ENCODE data around the gene GALNTL6.

The GALNTL6 gene

GRCh38 chr4:172750910-172751309, 937.7 kb downstream of the GALNTL6 start:
- Histone ChIP-seq H3K27me3 (replicated peaks; ENCODE audit: control insufficient read depth, insufficient read depth, low read length) (no peaks in the 10 kb centered on the region; the same call in 1 of the 2 replicates), H3K36me3 (ENCODE audit: control insufficient read depth, insufficient read depth, low read length) (no peaks in the 10 kb centered on the region), H3K4me3 (replicated peaks; ENCODE audit: low read depth, low read length) (no peak overlapping the region)
- TF ChIP-seq, protein P1, sequence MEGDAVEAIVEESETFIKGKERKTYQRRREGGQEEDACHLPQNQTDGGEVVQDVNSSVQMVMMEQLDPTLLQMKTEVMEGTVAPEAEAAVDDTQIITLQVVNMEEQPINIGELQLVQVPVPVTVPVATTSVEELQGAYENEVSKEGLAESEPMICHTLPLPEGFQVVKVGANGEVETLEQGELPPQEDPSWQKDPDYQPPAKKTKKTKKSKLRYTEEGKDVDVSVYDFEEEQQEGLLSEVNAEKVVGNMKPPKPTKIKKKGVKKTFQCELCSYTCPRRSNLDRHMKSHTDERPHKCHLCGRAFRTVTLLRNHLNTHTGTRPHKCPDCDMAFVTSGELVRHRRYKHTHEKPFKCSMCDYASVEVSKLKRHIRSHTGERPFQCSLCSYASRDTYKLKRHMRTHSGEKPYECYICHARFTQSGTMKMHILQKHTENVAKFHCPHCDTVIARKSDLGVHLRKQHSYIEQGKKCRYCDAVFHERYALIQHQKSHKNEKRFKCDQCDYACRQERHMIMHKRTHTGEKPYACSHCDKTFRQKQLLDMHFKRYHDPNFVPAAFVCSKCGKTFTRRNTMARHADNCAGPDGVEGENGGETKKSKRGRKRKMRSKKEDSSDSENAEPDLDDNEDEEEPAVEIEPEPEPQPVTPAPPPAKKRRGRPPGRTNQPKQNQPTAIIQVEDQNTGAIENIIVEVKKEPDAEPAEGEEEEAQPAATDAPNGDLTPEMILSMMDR (IDR thresholded peaks at IDR 0.05; ENCODE audit: insufficient read depth, low read length, poor library complexity, severe bottlenecking): no peak
- DNase-seq (ENCODE audit: extremely low read depth, insufficient read length): peak; percentile 44

- H3K27me3 ChIP-seq (replicated peaks; ENCODE audit: control insufficient read depth, insufficient read depth, low read length): no peaks in the 10 kb centered on the region; the same call in 1 of the 2 replicates
Measured at GRCh38 chr4:172751550-172751949, 938.3 kb downstream of the GALNTL6 start.

DNA sequence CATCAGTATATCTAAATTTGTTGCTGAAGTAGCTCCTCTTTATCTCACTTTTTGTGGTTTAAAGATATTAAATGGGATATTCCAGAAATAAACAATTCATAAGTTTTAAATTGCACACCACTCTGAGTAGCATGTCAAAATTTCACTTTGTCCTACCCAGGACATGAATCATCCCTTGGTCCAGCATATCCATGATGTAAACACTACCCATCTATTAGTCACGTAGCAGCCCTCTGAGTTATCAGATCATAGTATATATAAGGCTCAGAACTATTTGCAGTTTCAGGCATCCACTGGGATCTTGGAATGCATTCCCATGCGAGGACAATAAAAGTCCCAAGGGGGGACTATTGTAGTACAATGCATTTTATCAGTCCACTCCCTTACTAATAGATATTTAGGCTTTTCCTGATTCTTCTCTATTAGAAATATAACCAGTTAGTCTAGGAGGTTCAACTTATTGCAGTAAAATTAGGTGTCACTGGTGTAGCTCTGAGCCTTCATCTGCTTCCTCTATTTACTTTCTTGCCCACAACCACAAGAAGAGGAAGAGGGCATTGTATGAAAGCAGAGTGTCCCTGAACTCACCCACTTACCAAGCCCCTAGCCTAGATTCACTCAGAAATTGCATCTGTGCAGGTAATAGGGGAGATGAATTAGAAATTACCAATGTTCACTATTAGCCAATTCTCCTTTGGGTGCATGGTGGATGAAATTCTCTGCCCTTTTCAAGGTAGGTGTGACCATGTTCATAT, 945.6 kb downstream of the GALNTL6 start:
- no peaks in the 10 kb centered on the region for H3K36me3 ChIP-seq (ENCODE audit: control insufficient read depth, insufficient read depth, low read length)
- no peak for DNase-seq (ENCODE audit: extremely low read depth, insufficient read length)
- H3K4me3 ChIP-seq (replicated peaks; ENCODE audit: low read depth, low read length): no peak overlapping the region
- no peaks in the 10 kb centered on the region for H3K27me3 ChIP-seq (replicated peaks; ENCODE audit: control insufficient read depth, insufficient read depth, low read length)
- TF ChIP-seq, protein P1 (IDR thresholded peaks at IDR 0.05; ENCODE audit: insufficient read depth, low read length, poor library complexity, severe bottlenecking): no peak

More at GRCh38 chr4:172751550-172751949, 938.3 kb downstream of the GALNTL6 start:
- no peak for DNase-seq (ENCODE audit: extremely low read depth, insufficient read length)
- Histone ChIP-seq H3K36me3 (ENCODE audit: control insufficient read depth, insufficient read depth, low read length) (no peaks in the 10 kb centered on the region), H3K4me3 (replicated peaks; ENCODE audit: low read depth, low read length) (no peak overlapping the region)
- TF ChIP-seq, protein P1 (IDR thresholded peaks at IDR 0.05; ENCODE audit: insufficient read depth, low read length, poor library complexity, severe bottlenecking): no peak

DNA sequence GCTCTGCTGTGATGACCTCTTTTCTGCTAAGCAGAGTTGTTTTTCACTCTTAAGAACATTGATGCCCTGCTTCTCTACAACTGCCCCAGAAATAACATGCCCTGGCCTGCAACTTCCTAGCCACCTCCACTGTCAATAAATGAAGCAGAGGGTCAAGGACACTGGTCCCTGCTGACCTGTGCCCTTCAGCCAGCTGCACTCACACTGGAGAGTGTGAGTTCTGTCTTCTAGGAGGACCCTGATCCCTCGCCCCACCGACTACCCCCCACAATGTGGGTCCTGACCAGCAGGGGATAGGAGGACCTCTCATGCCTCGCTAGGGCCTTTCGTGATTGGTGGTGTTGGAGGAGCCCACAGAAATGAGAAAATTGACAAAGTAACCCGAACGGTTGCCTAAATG, 947.3 kb downstream of the GALNTL6 start:
- Histone ChIP-seq H3K27me3 (replicated peaks; ENCODE audit: control insufficient read depth, insufficient read depth, low read length) (no peaks in the 10 kb centered on the region), H3K36me3 (ENCODE audit: control insufficient read depth, insufficient read depth, low read length) (no peaks in the 10 kb centered on the region), H3K4me3 (replicated peaks; ENCODE audit: low read depth, low read length) (no peak overlapping the region)
- DNase-seq (ENCODE audit: extremely low read depth, insufficient read length): no peak
- TF ChIP-seq, protein P1 (IDR thresholded peaks at IDR 0.05; ENCODE audit: insufficient read depth, low read length, poor library complexity, severe bottlenecking): no peak

DNA sequence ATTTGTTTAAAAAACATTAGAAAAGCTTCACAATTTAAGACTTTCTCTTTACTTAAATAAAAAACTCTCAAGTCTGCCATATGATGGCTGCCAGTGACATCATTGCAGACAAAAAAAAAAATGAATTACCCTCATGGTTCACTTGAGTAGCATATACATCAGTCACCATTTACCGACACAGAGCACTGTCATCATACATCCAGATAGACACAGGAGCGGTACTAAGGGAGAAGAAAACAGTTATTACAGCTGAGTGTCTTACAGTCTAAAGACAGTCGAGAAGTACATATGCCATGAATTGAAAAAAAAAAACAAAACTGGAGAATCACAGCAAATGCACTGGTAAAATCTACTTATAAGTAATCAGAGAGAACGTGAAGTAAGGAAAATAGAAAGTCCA, 949.7 kb downstream of the GALNTL6 start:
- TF ChIP-seq, protein P1 (IDR thresholded peaks at IDR 0.05; ENCODE audit: insufficient read depth, low read length, poor library complexity, severe bottlenecking): no peak
- H3K36me3 ChIP-seq (ENCODE audit: control insufficient read depth, insufficient read depth, low read length): no peaks in the 10 kb centered on the region
- H3K4me3 ChIP-seq (replicated peaks; ENCODE audit: low read depth, low read length): no peak overlapping the region
- no peak for DNase-seq (ENCODE audit: extremely low read depth, insufficient read length)
- no peaks in the 10 kb centered on the region for H3K27me3 ChIP-seq (replicated peaks; ENCODE audit: control insufficient read depth, insufficient read depth, low read length)
